ENCODE results near the gene FOXE3.
"Not testable (repeated sequence)": the region's sequence is repeated elsewhere in the genome, so short reads cannot be mapped to it uniquely, and the experiment has no call there.

FOXE3 gene

DNA sequence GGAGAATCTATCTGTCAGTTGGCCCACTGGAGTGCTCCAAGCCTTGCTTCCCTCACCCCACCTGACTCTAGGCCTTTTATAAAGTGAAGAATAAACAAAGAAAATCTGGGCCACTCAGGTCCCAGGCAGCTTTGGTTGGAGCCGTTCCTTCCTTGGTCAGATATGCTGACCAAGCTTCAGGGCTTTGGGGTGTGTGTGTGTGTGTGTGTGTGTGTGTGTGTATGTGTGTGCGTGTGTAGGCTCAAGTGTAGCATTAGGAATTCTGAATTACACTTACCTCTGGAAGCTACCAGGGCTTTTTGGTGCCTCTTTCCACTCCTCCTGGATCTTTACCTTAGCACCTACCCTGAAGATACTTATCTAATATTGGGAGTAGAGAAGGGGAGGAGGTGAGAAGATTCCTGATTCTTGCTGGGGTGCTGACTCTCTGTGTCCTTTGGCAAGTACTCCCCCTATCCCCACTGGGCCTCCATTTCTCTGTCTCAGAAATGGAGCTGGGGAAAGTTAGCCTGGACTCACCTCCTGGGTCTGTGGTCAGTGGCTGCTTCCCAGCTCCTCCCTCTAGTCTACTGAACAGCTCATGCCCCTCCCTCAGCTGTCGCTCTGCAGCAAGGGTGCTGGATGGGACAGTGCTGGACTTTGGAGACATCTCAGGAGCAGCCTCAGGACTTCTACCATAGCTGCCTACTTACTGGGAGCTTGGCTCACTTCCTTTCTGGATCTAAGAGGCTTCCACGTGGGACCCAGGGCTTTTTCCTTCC lies 32.6 kb downstream of the FOXE3 start:
- ChIA-PET CTCF (interaction anchor here (0.6 to 5.9 kb wide), 12 partner anchors 11 to 277 kb away, joined by 3 to 41 read pairs (median 4); partner anchors contain the start of gene FOXD2), POLR2A (no interaction called here)
- TF ChIP-seq CTCF (IDR thresholded peaks at IDR 0.05; ENCODE audit: control extremely low read depth, extremely low read depth, low read depth, missing control alignments) = no peak
- DNase-seq (ENCODE audit: extremely low spot score) = no peak

GRCh38 chr1:47449822-47450552 lies 33.9 kb downstream of the FOXE3 start:
- POLR2A ChIA-PET = no interaction called here
- TF ChIP-seq CTCF (IDR thresholded peaks at IDR 0.05; ENCODE audit: control extremely low read depth, extremely low read depth, low read depth, missing control alignments) = peak; percentile 24
- CTCF ChIA-PET = interaction anchor here (0.7 to 5.9 kb wide), 13 partner anchors 8 to 276 kb away, joined by 3 to 41 read pairs (median 4); partner anchors contain the start of gene FOXD2
- DNase-seq (ENCODE audit: extremely low spot score) = no peak

DNA sequence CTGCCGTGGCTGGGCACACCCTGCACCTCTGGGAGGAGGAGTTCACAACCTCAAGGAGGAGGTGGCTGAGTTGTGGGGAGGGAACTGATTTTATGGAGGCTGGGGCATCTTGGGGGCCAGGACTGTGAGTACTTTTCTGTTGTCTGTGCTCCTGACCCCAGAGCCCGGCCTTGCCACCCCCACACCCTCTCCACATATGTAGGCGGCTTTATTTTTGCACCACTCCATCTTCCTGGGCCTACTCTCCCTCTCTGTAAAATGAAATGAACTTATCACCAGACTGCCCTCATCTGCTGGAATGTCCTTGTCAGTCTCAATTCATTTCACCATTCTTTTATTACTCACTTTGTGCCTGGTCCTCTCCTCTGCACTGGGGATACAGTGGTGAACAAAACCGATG lies 34.5 kb downstream of the FOXE3 start:
- POLR2A ChIA-PET = no interaction called here
- no peak for DNase-seq (ENCODE audit: extremely low spot score)
- TF ChIP-seq CTCF (IDR thresholded peaks at IDR 0.05; ENCODE audit: control extremely low read depth, extremely low read depth, low read depth, missing control alignments) = no peak
- CTCF ChIA-PET = interaction anchor here (1.0 to 5.9 kb wide), 9 partner anchors 9 to 275 kb away, joined by 3 to 41 read pairs (median 5); partner anchors contain the start of gene FOXD2

- TF ChIP-seq CTCF (IDR thresholded peaks at IDR 0.05; ENCODE audit: control extremely low read depth, extremely low read depth, low read depth, missing control alignments) = no peak
- ChIA-PET CTCF (interaction anchor here (1.0 to 1.9 kb wide), 6 partner anchors 9 to 302 kb away, joined by 3 to 14 read pairs (median 4); partner anchors contain the start of gene FOXD2), POLR2A (no interaction called here)
- no peak for DNase-seq (ENCODE audit: extremely low spot score)
Measured at GRCh38 chr1:47452426-47452825, 36.3 kb downstream of the FOXE3 start.

DNA sequence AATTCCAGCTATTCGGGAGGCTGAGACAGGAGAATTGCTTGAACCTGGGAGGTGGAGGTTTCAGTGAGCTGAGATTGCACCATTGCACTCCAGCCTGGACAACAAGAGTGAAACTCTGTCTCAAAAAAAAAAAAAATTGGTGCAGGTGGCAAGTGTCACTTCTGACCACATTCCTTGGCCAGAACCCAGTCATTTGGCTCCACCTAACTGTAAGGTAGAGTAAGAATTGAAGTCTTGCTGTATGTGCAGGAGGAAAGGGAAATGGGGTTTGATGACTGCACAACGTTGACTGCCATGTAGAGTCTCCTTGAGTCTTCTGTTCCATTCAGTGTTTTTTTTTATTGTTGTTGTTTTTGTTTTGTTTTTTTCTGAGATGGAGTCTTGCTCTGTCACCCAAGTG lies 37.8 kb downstream of the FOXE3 start:
- CTCF ChIA-PET = interaction anchor here (1.7 to 1.9 kb wide), 3 partner anchors 11 to 257 kb away, joined by 5 to 14 read pairs (median 7); partner anchors contain the start of gene FOXD2
- DNase-seq (ENCODE audit: extremely low spot score); POLR2A ChIA-PET: not testable (repeated sequence)

GRCh38 chr1:47456250-47456649 lies 40.2 kb downstream of the FOXE3 start:
- CTCF ChIA-PET = interaction anchor here (0.7 kb wide), 1 partner anchor 19 kb away, joined by 3 read pairs; the partner anchor contains the start of gene FOXD2
- POLR2A ChIA-PET = no interaction called here
- DNase-seq (ENCODE audit: extremely low spot score) = no peak
- TF ChIP-seq CTCF (IDR thresholded peaks at IDR 0.05; ENCODE audit: control extremely low read depth, extremely low read depth, low read depth, missing control alignments) = no peak

GRCh38 chr1:47457547-47457946 lies 41.5 kb downstream of the FOXE3 start:
- POLR2A ChIA-PET; DNase-seq (ENCODE audit: extremely low spot score): not testable (repeated sequence)
- CTCF ChIA-PET = interaction anchor here (0.8 to 1.1 kb wide), 2 partner anchors 12 to 20 kb away, joined by 3 to 5 read pairs; no protein-coding TSS in a partner anchor

All from GM10248 (cell line).